Measurements from ENCODE around the gene TRRAP.

The TRRAP gene

DNA sequence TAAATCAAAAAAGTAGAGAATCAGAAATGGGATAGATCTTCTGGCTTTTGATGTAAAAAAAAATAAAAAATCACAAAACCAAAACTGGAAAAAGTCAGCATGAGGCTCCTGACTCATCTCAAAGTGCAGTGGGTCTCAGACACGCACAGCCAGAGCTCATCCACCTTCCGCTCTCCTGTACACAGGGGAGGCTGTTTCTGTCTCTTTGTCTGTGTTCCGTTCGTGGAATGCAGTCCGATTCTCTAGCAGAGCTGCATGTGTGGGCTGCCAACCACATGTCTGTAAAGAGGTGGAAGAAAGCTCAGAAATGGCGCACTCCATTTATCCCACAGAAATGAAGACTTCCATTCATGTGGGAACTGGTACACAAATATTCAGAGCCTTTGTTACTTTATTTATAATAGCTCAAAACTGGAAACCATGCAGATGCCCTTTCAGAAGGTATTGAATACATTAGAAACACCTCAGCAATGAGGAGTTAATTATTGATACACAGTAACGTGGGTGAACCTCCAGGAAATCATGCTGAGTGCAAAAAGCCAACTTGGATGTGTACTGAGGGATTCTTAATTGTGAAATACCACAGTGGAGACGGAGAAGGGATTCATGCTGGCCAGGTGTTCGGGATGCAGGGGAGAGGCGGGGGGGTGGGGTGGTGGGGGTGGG is 123.3 kb downstream of the TRRAP start:
- no peak overlapping the region for H3K4me3 ChIP-seq (ENCODE audit: low read depth, low read length)
- no peak overlapping the region for H3K9ac ChIP-seq (ENCODE audit: low read length)
- H3K36me3 ChIP-seq (ENCODE audit: control insufficient read depth, insufficient read depth, low read length): peaks cover 88% of the 10 kb centered on the region
- H3K4me1 ChIP-seq (ENCODE audit: control insufficient read depth, insufficient read depth, low read length): no peaks in the 10 kb centered on the region
- no peak overlapping the region for H3K27ac ChIP-seq (ENCODE audit: low read depth, low read length)
- H3K9me3 ChIP-seq (ENCODE audit: control insufficient read depth, insufficient read depth, low read depth, low read length): no peaks in the 10 kb centered on the region
- H3K27me3 ChIP-seq (ENCODE audit: control insufficient read depth, insufficient read depth, low read length): no peaks in the 10 kb centered on the region

DNA sequence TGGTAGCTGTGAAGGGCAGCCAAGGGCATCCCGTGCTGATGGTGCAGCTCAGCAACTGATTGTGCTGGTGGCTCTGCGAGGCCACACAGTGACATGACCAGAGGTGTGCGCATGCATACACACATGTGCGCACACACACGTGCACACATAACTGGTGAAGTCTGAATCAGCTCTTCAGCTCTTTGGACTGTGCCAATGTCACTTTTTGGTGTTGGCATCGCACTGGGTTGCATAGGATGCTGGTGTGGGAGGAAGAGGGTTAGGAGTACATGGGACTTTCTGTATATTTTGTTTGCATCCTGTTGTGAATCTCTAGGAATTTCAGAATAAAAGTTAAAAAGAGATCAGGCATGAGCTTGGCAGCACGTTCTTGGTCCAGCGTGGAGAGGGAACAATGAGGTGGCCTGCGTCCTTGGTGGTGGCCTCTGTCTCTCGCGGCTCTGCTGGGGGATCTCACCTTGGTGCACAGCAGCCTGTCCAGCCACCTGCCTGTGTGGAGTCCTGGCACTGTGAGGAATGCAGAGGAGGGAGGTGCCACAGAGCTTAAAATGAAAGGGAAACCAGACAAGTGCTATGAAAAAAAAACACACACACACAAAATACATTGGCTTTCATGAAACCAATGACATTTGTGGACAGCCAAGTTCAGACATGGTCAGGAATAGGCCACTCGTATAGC is 124.0 kb downstream of the TRRAP start:
- Histone ChIP-seq H3K36me3 (ENCODE audit: control insufficient read depth, insufficient read depth, low read length) (peaks cover 90% of the 10 kb centered on the region), H3K27ac (ENCODE audit: low read depth, low read length) (no peak overlapping the region), H3K4me1 (ENCODE audit: control insufficient read depth, insufficient read depth, low read length) (no peaks in the 10 kb centered on the region), H3K9me3 (ENCODE audit: control insufficient read depth, insufficient read depth, low read depth, low read length) (no peaks in the 10 kb centered on the region), H3K27me3 (ENCODE audit: control insufficient read depth, insufficient read depth, low read length) (no peaks in the 10 kb centered on the region), H3K9ac (ENCODE audit: low read length) (no peak overlapping the region), H3K4me3 (ENCODE audit: low read depth, low read length) (no peak overlapping the region)

- Histone ChIP-seq H3K9ac (ENCODE audit: low read length) (no peak overlapping the region), H3K27ac (ENCODE audit: low read depth, low read length) (no peak overlapping the region), H3K4me1 (ENCODE audit: control insufficient read depth, insufficient read depth, low read length) (no peaks in the 10 kb centered on the region), H3K4me3 (ENCODE audit: low read depth, low read length) (no peak overlapping the region), H3K36me3 (ENCODE audit: control insufficient read depth, insufficient read depth, low read length) (peaks cover 87% of the 10 kb centered on the region), H3K27me3 (ENCODE audit: control insufficient read depth, insufficient read depth, low read length) (no peaks in the 10 kb centered on the region), H3K9me3 (ENCODE audit: control insufficient read depth, insufficient read depth, low read depth, low read length) (no peaks in the 10 kb centered on the region)
Observed at GRCh38 chr7:99002827-99003212, 124.5 kb downstream of the TRRAP start.

- no peak overlapping the region for H3K27ac ChIP-seq (ENCODE audit: low read depth, low read length)
- H3K9ac ChIP-seq (ENCODE audit: low read length): no peak overlapping the region
- no peak overlapping the region for H3K4me3 ChIP-seq (ENCODE audit: low read depth, low read length)
- H3K36me3 ChIP-seq (ENCODE audit: control insufficient read depth, insufficient read depth, low read length): peaks cover 88% of the 10 kb centered on the region
- no peaks in the 10 kb centered on the region for H3K4me1 ChIP-seq (ENCODE audit: control insufficient read depth, insufficient read depth, low read length)
- H3K9me3 ChIP-seq (ENCODE audit: control insufficient read depth, insufficient read depth, low read depth, low read length): no peaks in the 10 kb centered on the region
- H3K27me3 ChIP-seq (ENCODE audit: control insufficient read depth, insufficient read depth, low read length): no peaks in the 10 kb centered on the region
Observed at GRCh38 chr7:99003419-99003818, 125.1 kb downstream of the TRRAP start.

DNA sequence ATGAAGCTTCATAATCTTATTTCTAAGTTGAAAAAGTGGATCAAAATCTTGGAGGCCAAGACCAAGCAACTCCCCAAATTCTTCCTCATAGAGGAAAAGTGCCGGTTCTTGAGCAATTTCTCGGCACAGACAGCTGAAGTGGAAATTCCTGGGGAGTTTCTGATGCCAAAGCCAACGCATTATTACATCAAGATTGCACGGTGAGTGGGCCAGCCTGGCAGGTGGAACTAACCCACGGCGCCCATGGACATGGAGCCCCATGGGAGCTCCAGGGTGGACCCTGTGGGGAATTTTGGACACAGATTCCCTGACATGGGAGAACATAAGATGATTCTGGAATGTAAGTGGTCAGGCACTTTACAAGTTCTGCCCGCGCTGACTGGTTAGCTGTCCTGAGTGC is 125.9 kb downstream of the TRRAP start:
- no peak overlapping the region for H3K27ac ChIP-seq (ENCODE audit: low read depth, low read length)
- H3K4me3 ChIP-seq (ENCODE audit: low read depth, low read length): no peak overlapping the region
- H3K4me1 ChIP-seq (ENCODE audit: control insufficient read depth, insufficient read depth, low read length): no peaks in the 10 kb centered on the region
- H3K36me3 ChIP-seq (ENCODE audit: control insufficient read depth, insufficient read depth, low read length): peaks cover 88% of the 10 kb centered on the region
- no peak overlapping the region for H3K9ac ChIP-seq (ENCODE audit: low read length)
- H3K9me3 ChIP-seq (ENCODE audit: control insufficient read depth, insufficient read depth, low read depth, low read length): no peaks in the 10 kb centered on the region
- no peaks in the 10 kb centered on the region for H3K27me3 ChIP-seq (ENCODE audit: control insufficient read depth, insufficient read depth, low read length)

DNA sequence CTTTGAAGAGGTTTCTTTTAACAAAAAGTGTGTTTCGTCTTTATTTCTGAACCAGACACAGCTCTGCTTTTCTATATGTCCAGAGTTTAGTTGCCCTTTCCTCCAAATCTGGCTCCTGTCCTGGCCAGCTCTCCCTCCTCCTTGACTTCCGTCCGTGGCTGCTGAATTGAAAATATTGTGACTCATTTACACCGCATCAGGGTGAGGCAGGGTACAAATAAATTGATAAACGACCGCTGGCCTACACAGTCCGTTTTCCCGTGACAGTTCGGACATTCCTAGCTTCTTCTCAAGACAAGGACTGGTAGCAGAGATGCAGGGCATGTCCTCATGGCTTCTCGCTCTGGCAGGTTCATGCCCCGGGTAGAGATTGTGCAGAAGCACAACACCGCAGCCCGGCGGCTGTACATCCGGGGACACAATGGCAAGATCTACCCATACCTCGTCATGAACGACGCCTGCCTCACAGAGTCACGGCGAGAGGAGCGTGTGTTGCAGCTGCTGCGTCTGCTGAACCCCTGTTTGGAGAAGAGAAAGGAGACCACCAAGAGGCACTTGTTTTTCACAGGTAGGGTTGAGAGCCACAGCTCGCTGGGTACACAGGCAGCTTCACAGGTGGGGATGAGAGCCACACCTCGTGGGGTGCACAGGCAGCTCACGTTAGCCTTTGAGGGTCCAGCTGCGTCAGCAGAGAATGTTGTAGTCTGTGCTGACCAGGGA is 126.6 kb downstream of the TRRAP start:
- no peak overlapping the region for H3K9ac ChIP-seq (ENCODE audit: low read length)
- H3K36me3 ChIP-seq (ENCODE audit: control insufficient read depth, insufficient read depth, low read length): peaks cover 88% of the 10 kb centered on the region
- H3K9me3 ChIP-seq (ENCODE audit: control insufficient read depth, insufficient read depth, low read depth, low read length): no peaks in the 10 kb centered on the region

DNA sequence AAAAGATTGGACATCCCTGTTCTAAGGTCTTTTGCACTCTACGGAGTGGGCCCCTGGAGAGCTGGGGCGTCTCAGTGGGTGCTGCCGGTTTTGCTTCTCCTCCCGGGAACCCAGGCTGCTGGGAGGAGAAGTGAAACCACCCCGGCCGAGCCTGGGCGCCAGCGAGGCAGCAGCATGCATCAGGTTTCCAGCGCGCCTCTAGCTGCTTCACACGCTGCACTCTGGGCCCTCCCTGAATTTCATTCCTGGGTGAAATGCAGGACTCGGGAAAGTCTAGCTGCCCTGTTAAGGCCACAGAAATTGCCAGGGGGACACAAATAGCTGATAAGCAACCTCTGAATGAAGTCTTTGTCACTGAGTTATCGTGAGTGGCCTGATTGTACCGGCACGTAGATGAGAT is 127.4 kb downstream of the TRRAP start:
- no peaks in the 10 kb centered on the region for H3K4me1 ChIP-seq (ENCODE audit: control insufficient read depth, insufficient read depth, low read length)
- H3K9me3 ChIP-seq (ENCODE audit: control insufficient read depth, insufficient read depth, low read depth, low read length): no peaks in the 10 kb centered on the region
- H3K27ac ChIP-seq (ENCODE audit: low read depth, low read length): no peak overlapping the region
- H3K4me3 ChIP-seq (ENCODE audit: low read depth, low read length): no peak overlapping the region
- no peaks in the 10 kb centered on the region for H3K27me3 ChIP-seq (ENCODE audit: control insufficient read depth, insufficient read depth, low read length)
- H3K36me3 ChIP-seq (ENCODE audit: control insufficient read depth, insufficient read depth, low read length): peaks cover 87% of the 10 kb centered on the region
- no peak overlapping the region for H3K9ac ChIP-seq (ENCODE audit: low read length)

More for the DNA sequence above, 126.6 kb downstream of the TRRAP start:
- Histone ChIP-seq H3K4me3 (ENCODE audit: low read depth, low read length) (no peak overlapping the region), H3K27ac (ENCODE audit: low read depth, low read length) (no peak overlapping the region), H3K4me1 (ENCODE audit: control insufficient read depth, insufficient read depth, low read length) (no peaks in the 10 kb centered on the region), H3K27me3 (ENCODE audit: control insufficient read depth, insufficient read depth, low read length) (no peaks in the 10 kb centered on the region)

GRCh38 chr7:99006739-99007424 is 128.6 kb downstream of the TRRAP start:
- no peak overlapping the region for H3K27ac ChIP-seq (ENCODE audit: low read depth, low read length)
- no peaks in the 10 kb centered on the region for H3K4me1 ChIP-seq (ENCODE audit: control insufficient read depth, insufficient read depth, low read length)
- peaks cover 87% of the 10 kb centered on the region for H3K36me3 ChIP-seq (ENCODE audit: control insufficient read depth, insufficient read depth, low read length)
- H3K9me3 ChIP-seq (ENCODE audit: control insufficient read depth, insufficient read depth, low read depth, low read length): no peaks in the 10 kb centered on the region
- H3K27me3 ChIP-seq (ENCODE audit: control insufficient read depth, insufficient read depth, low read length): no peaks in the 10 kb centered on the region
- no peak overlapping the region for H3K4me3 ChIP-seq (ENCODE audit: low read depth, low read length)
- no peak overlapping the region for H3K9ac ChIP-seq (ENCODE audit: low read length)

DNA sequence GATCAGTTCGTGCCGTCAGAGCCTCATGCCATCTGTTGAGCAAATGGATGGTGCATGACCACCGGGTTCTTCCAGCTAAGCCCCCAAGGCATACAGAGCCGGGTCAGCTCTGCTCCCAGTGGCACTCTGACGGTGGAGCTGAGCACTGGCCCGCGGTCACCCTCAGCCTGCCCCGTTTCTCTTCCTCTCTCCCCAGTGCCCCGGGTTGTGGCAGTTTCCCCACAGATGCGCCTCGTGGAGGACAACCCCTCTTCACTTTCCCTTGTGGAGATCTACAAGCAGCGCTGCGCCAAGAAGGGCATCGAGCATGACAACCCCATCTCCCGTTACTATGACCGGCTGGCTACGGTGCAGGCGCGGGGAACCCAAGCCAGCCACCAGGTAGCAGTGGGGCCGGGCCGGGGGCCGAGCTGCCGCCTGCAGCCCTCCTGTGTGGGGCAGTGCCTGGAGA is 129.9 kb downstream of the TRRAP start:
- Histone ChIP-seq H3K4me3 (ENCODE audit: low read depth, low read length) (no peak overlapping the region), H3K27me3 (ENCODE audit: control insufficient read depth, insufficient read depth, low read length) (no peaks in the 10 kb centered on the region), H3K4me1 (ENCODE audit: control insufficient read depth, insufficient read depth, low read length) (no peaks in the 10 kb centered on the region), H3K9ac (ENCODE audit: low read length) (no peak overlapping the region), H3K9me3 (ENCODE audit: control insufficient read depth, insufficient read depth, low read depth, low read length) (no peaks in the 10 kb centered on the region), H3K27ac (ENCODE audit: low read depth, low read length) (no peak overlapping the region), H3K36me3 (ENCODE audit: control insufficient read depth, insufficient read depth, low read length) (peaks cover 88% of the 10 kb centered on the region)

DNA sequence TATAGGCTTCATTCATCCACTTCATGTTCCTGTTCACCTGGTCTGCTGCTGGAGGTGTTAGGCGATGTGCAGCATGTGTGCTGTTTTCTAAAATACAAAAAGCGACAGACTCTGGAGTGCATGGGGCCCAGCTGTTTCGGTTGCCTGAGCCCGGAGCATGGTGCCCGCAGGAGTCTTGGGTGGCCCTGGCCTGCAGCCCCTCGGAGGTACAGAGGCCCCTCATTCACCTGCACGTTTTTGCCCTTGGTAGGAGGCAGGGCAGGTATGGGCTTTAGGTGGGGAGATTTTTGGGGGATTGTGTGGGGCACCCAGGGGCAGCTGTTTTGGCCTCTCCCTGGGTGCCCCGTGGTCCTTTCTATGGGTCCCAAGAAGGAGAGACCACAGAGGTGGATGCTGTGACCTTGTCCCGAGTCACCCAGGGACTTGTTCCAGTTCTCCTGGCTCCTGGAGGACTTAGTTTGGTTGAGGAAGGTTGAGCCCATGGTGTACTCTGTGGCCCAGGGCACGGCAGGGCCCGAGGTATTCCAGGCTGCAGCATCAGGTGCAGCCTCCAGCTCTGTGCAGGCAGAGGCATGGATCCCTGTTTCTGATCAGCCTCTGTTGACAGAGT is 130.7 kb downstream of the TRRAP start:
- Histone ChIP-seq H3K4me1 (ENCODE audit: control insufficient read depth, insufficient read depth, low read length) (no peaks in the 10 kb centered on the region), H3K36me3 (ENCODE audit: control insufficient read depth, insufficient read depth, low read length) (peaks cover 89% of the 10 kb centered on the region), H3K27ac (ENCODE audit: low read depth, low read length) (no peak overlapping the region), H3K4me3 (ENCODE audit: low read depth, low read length) (no peak overlapping the region), H3K27me3 (ENCODE audit: control insufficient read depth, insufficient read depth, low read length) (no peaks in the 10 kb centered on the region), H3K9ac (ENCODE audit: low read length) (no peak overlapping the region), H3K9me3 (ENCODE audit: control insufficient read depth, insufficient read depth, low read depth, low read length) (no peaks in the 10 kb centered on the region)

All from HUES6 (cell line).